Nephron progenitor cell (in vitro differentiated cells): ENCODE results near the gene ARID1A.
A peak's percentile ranks its signal among the peaks of the same experiment; 100 is the strongest.

Experiments
- DNase-seq: peaks from one replicate; pipeline ENCODE4 v3.0.0; 2021
- H3K27ac Mint-ChIP-seq: 2 replicates; pipeline ENCODE4 v1.8.0; 2021; ENCODE audit warnings: mild to moderate bottlenecking, moderate library complexity, mixed read lengths
- H3K27me3 Mint-ChIP-seq: 2 replicates; pipeline ENCODE4 v1.8.0; 2021; ENCODE audit warnings: mild to moderate bottlenecking, low read depth, mixed read lengths; ENCODE audit not compliant: poor library complexity
- H3K36me3 Mint-ChIP-seq: 2 replicates; pipeline ENCODE4 v1.8.0; 2021; ENCODE audit warnings: low read depth, mixed read lengths
- H3K4me1 Mint-ChIP-seq: 2 replicates; pipeline ENCODE4 v1.8.0; 2021; ENCODE audit warnings: mixed read lengths
- H3K4me3 Mint-ChIP-seq: 2 replicates; pipeline ENCODE4 v1.8.0; 2021; ENCODE audit warnings: mild to moderate bottlenecking, moderate library complexity, mixed read lengths
- H3K9me3 Mint-ChIP-seq: 2 replicates; pipeline ENCODE4 v1.8.0; 2021; ENCODE audit warnings: mild to moderate bottlenecking, moderate library complexity, mixed read lengths
- TF ChIP-seq, protein P1 (sequence below): fragments of 200-600 bp; sonication (generic); IDR thresholded peaks from 2 replicates; pipeline ENCODE4 v1.5.0; 2021; ENCODE audit warnings: antibody characterized with exemption

ARID1A gene

DNA sequence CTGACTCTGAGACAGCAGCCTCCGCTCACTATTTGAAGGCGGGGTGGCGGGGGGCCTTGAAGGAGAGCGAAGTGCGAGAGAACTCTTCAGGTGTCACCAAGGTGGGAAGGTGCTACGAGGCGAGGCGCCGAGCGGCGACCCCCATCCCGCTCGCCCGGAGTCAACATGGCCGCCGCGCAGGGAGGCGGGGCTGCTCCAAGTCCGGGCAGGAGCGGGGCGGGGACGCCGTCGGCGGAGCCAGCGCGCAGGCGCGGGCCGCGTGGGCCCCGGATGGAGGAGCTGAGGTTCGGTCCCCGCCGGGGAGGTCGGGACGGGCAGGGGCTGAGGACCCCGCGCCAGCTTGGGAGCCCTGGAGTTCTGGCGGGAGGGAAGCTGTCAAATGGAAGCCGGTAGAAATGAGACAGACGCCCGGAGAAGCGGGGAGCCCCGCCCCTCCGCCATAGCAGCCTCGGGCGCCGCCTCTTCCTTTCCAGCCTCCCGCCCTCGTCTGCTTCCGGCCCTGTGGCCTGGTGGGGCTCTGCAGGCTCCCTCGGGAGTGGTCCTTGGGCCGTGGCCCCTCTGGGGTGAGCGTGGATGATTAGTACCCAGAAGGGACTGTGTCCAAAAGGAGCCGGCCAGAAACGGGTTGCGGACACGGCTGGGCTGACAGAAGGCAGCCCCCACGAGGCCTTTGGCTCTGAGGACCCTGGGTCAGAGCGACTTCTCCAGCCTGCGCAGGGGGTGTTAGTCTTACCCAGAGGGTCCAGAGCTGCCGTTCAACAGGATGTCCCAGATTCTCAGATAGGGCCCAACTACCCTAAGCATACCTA lies 92.1 kb downstream of the ARID1A start, which contains the start of gene PIGV:
Gene PIGV, plus strand, starts transcription at position 245 of the 809 bp plus-strand sequence. CDS start 2,866 bp downstream, outside the sequence.
- Mint-ChIP-seq H3K4me3 (peak within 1 kb of the TSS; percentile 98), H3K9me3 (no peaks in the 10 kb centered on the region), H3K27ac (peak within 1 kb of the TSS; percentile 99), H3K4me1 (peaks cover 85% of the 10 kb centered on the region), H3K27me3 (no peaks in the 10 kb centered on the region), H3K36me3 (peaks cover 8% of the 10 kb centered on the region)
- peak; percentile 92 for DNase-seq
- TF ChIP-seq, protein P1, sequence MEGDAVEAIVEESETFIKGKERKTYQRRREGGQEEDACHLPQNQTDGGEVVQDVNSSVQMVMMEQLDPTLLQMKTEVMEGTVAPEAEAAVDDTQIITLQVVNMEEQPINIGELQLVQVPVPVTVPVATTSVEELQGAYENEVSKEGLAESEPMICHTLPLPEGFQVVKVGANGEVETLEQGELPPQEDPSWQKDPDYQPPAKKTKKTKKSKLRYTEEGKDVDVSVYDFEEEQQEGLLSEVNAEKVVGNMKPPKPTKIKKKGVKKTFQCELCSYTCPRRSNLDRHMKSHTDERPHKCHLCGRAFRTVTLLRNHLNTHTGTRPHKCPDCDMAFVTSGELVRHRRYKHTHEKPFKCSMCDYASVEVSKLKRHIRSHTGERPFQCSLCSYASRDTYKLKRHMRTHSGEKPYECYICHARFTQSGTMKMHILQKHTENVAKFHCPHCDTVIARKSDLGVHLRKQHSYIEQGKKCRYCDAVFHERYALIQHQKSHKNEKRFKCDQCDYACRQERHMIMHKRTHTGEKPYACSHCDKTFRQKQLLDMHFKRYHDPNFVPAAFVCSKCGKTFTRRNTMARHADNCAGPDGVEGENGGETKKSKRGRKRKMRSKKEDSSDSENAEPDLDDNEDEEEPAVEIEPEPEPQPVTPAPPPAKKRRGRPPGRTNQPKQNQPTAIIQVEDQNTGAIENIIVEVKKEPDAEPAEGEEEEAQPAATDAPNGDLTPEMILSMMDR, result no peak

DNA sequence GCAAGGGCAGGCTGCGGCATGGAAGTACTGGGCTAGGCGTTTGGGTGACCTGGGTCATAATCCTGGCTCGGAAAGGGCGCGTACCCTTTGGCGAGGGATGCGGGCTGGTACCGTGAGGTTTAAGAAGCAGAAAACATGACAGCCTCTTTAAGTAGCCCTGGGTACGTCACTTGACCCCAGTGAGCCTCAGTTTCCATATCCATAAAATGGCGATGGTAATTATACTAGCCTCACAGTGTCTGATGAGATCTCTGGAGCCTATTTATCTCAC lies 92.6 kb downstream of the ARID1A start:
- Mint-ChIP-seq H3K9me3 (no peaks in the 10 kb centered on the region), H3K4me3 (peak overlapping the region; percentile 98), H3K4me1 (peaks cover 80% of the 10 kb centered on the region), H3K27ac (peak overlapping the region; percentile 57), H3K27me3 (no peaks in the 10 kb centered on the region), H3K36me3 (peaks cover 10% of the 10 kb centered on the region)
- no peak for DNase-seq
- TF ChIP-seq, protein P1, result no peak

DNA sequence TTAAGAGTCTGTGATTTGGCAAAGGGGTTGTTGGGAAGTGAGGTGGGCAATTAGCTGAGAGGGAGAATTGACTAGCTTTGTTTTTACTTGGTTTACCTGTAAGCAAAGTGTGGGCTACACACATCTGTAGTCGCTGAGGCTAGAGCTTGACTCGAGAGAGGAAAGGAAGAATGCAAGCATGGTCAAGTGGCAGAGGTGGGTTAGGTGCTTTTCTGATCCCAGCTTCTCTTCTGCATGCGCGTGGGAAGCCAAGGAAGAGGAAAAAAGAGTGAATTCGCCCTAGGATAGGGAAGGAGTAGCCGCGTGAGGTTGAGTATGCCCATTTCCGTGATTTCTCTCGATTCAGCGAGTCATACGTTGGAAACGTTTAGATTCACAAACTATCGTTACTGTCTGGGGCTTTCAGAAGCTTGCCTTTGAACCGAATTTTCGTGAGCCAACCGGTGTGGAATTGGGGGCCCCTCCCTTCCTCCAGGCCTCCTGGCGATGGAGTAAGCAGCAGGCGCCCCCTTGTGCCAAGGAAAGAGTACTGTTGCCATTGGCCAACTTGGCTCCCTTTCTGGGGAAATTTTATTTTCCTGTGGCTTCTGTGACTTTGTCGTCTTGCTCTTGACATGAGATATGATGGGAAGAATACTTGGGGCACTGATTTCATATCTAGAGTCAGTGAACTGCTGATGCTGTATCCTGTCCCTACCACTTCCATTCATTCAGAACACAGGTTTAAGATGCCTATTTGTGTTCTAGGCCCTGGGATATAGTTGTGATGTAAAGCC lies 93.2 kb downstream of the ARID1A start:
- TF ChIP-seq, protein P1, result peak; percentile 90
- Mint-ChIP-seq H3K4me1 (peaks cover 74% of the 10 kb centered on the region), H3K36me3 (peaks cover 13% of the 10 kb centered on the region), H3K27ac (peak overlapping the region; percentile 37), H3K4me3 (peak overlapping the region; percentile 98), H3K27me3 (no peaks in the 10 kb centered on the region), H3K9me3 (no peaks in the 10 kb centered on the region)
- DNase-seq, result peak; percentile 78

DNA sequence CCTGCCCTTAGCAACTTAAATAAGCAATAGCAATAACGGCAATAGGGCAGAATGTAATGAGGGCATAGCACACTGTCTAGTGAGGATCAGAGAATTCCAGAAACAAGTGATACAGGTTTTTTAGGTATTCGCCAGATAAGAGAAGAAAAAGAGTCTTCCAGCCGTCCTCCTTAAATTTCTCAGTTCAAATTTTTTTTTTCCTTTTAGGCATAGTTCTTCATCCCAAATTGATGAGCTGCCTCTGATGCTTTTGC lies 93.7 kb downstream of the ARID1A start:
- H3K4me1 Mint-ChIP-seq, result peaks cover 69% of the 10 kb centered on the region
- peaks cover 18% of the 10 kb centered on the region for H3K36me3 Mint-ChIP-seq
- H3K27me3 Mint-ChIP-seq, result no peaks in the 10 kb centered on the region
- no peak for DNase-seq
- H3K27ac Mint-ChIP-seq, result peak overlapping the region; percentile 37
- H3K9me3 Mint-ChIP-seq, result no peaks in the 10 kb centered on the region
- TF ChIP-seq, protein P1, result no peak
- H3K4me3 Mint-ChIP-seq, result no peak overlapping the region

DNA sequence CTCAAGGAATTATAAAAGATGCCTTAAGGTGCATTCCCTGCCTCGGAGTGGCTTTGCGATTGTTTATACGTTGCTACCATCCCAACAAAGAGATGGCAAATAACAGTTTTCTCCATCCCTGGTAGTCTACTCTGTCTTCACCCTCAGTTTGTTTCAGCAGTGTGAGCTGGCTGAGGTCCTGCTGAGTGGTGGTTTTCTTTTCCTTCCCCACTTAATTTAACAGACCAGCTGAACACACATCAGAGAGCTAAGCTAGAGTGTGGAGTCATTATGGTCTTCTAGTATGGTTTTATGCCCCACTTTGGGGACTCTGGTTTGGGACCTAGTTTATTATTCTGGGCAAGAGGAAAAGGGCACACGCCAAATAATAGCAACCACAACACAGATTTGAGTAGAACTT lies 94.1 kb downstream of the ARID1A start:
- peak overlapping the region; percentile 60 for H3K4me3 Mint-ChIP-seq
- H3K9me3 Mint-ChIP-seq, result no peaks in the 10 kb centered on the region
- DNase-seq, result no peak
- H3K4me1 Mint-ChIP-seq, result peaks cover 67% of the 10 kb centered on the region
- peaks cover 22% of the 10 kb centered on the region for H3K36me3 Mint-ChIP-seq
- H3K27me3 Mint-ChIP-seq, result no peaks in the 10 kb centered on the region
- TF ChIP-seq, protein P1, result no peak
- peak overlapping the region; percentile 53 for H3K27ac Mint-ChIP-seq

DNA sequence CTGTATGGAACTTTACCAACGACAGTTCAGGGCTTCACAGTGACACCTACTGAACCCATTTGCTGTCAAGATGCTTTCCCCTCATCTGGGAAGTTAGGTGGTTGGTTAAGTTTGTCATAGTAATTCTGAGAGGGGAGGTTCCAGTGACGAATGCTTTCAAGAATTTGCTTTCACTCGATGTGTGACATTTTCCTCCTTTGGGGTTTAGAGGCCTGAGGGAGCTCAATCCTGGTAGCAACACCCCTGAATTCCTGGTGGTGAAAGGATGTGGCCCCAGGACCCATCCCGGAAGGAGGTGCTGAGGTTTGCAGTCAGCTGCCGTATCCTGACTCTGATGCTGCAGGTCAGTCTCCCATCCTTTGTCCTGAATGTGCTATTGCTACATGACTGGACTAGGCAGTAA lies 94.7 kb downstream of the ARID1A start:
- Mint-ChIP-seq H3K9me3 (no peaks in the 10 kb centered on the region), H3K27ac (no peak overlapping the region), H3K4me3 (no peak overlapping the region), H3K36me3 (peaks cover 25% of the 10 kb centered on the region), H3K27me3 (no peaks in the 10 kb centered on the region), H3K4me1 (peaks cover 61% of the 10 kb centered on the region)
- DNase-seq, result no peak
- TF ChIP-seq, protein P1, result no peak
